Endodermal cell (in vitro differentiated cells): ENCODE results near the gene SH3BP5. TPM values are rescaled to one million over a fixed set of nuclear protein-coding genes. Genes with fewer than 3 reads are reported as not detected.
"Not testable (repeated sequence)": the region's sequence is repeated elsewhere in the genome, so short reads cannot be mapped to it uniquely, and the experiment has no call there.

Experiments
- DNase-seq: peaks from one replicate; pipeline ENCODE4 v3.0.0-alpha.2; 2017
- H3K27ac ChIP-seq: 2 replicates; pipeline ENCODE4 v1.5.1; 2013; ENCODE audit warnings: mild to moderate bottlenecking, low read depth, low read length, moderate library complexity
- H3K27me3 ChIP-seq: 2 replicates; pipeline ENCODE4 v1.6.1; 2013; ENCODE audit warnings: mild to moderate bottlenecking, low read length, moderate library complexity; ENCODE audit not compliant: insufficient read depth, control insufficient read depth, poor library complexity, severe bottlenecking
- H3K36me3 ChIP-seq: 2 replicates; pipeline ENCODE4 v1.7.0; 2013; ENCODE audit warnings: mild to moderate bottlenecking, low read length, moderate library complexity; ENCODE audit not compliant: control insufficient read depth, insufficient read depth
- H3K4me1 ChIP-seq: one replicate; pipeline ENCODE4 v1.7.0; 2013; ENCODE audit warnings: low read length; ENCODE audit not compliant: control insufficient read depth, insufficient read depth
- H3K4me3 ChIP-seq: 2 replicates; pipeline ENCODE4 v1.5.1; 2013; ENCODE audit warnings: mild to moderate bottlenecking, low read length, moderate library complexity
- H3K9ac ChIP-seq: 2 replicates; pipeline ENCODE4 v1.6.1; 2013; ENCODE audit warnings: mild to moderate bottlenecking, low read length, moderate library complexity; ENCODE audit not compliant: poor library complexity, severe bottlenecking; ENCODE audit errors: extremely low read depth
- H3K9me3 ChIP-seq: 2 replicates; pipeline ENCODE4 v1.6.1; 2013; ENCODE audit warnings: mild to moderate bottlenecking, low read length, moderate library complexity; ENCODE audit not compliant: control insufficient read depth
- H3K27ac Mint-ChIP-seq: 2 replicates; pipeline ENCODE4 v1.8.0; 2020; ENCODE audit warnings: mixed read lengths
- H3K27me3 Mint-ChIP-seq: 2 replicates; pipeline ENCODE4 v1.8.0; 2021; ENCODE audit warnings: mild to moderate bottlenecking, mixed read lengths; ENCODE audit not compliant: insufficient read depth
- H3K36me3 Mint-ChIP-seq: 2 replicates; pipeline ENCODE4 v1.8.0; 2020; ENCODE audit warnings: low read depth, mixed read lengths
- H3K4me1 Mint-ChIP-seq: 2 replicates; pipeline ENCODE4 v1.8.0; 2020; ENCODE audit warnings: mixed read lengths
- H3K4me3 Mint-ChIP-seq: 2 replicates; pipeline ENCODE4 v1.8.0; 2020; ENCODE audit warnings: mild to moderate bottlenecking, moderate library complexity, mixed read lengths
- H3K9me3 Mint-ChIP-seq: 2 replicates; pipeline ENCODE4 v1.8.0; 2020; ENCODE audit warnings: mild to moderate bottlenecking, mixed read lengths
- WGBS, 2 experiments: methylation state at CpG; one replicate each; pipeline versions ENCODE4 v1.1.5 to v1.1.7; 2013; ENCODE audit warnings: missing lambda C conversion rate in 2 of 2, mixed read lengths in 1 of 2; ENCODE audit not compliant: insufficient coverage in 1 of 2, insufficient read length in 1 of 2; 5-methylcytosine and 5-hydroxymethylcytosine counted together
- total RNA-seq, 2 donors: library from RNA; stranded (reverse); fragmentation: NEBNext Ultra II Directional in 1 of 2; extraction: Animal tissue kit (Norgen Biotek cat#: 25700) in 1 of 2; gene quantifications; 2 replicates in 1 of 2; 3 replicates in 1 of 2; pipeline ENCODE4 v1.2.1, GENCODE V29; 2021
- TF ChIP-seq, protein P1 (sequence below): fragments of 200-600 bp; sonication (generic); conservative IDR thresholded peaks from 2 replicates; pipeline ENCODE4 v1.5.0; 2021; ENCODE audit warnings: antibody characterized with exemption, mild to moderate bottlenecking

SH3BP5 gene
- total RNA-seq, 2 donors from 2014 or later = 25.8 to 30.3 TPM

DNA sequence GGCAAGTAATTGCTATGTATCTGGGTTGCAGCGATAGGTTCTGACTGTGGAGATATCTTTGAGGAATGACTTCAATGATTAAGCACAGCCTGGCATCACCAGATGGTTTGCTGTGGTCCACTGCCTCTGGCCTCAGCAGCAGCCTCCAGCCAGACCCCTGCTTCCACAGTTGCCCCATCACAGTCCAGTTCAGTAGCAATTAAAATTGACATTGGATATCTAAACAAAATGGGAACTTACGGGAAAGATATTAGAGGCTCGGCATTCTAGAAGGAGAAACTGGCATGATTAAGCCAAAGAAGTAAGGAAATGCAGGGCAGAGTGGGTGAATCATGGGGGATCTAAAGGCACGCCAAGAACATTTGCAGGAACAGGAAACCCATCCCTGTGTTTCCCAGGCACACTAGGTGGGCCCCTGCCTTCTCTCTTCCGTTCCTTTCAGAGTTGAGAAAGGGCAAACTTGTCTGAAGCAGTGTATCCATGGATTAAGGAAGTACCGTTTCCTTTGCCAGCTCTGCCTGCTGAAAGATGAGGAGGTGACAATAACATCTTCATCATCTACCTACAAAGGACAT is 36.3 kb upstream of the SH3BP5 start:
- H3K27me3 ChIP-seq = no peaks in the 10 kb centered on the region
- TF ChIP-seq, protein P1, sequence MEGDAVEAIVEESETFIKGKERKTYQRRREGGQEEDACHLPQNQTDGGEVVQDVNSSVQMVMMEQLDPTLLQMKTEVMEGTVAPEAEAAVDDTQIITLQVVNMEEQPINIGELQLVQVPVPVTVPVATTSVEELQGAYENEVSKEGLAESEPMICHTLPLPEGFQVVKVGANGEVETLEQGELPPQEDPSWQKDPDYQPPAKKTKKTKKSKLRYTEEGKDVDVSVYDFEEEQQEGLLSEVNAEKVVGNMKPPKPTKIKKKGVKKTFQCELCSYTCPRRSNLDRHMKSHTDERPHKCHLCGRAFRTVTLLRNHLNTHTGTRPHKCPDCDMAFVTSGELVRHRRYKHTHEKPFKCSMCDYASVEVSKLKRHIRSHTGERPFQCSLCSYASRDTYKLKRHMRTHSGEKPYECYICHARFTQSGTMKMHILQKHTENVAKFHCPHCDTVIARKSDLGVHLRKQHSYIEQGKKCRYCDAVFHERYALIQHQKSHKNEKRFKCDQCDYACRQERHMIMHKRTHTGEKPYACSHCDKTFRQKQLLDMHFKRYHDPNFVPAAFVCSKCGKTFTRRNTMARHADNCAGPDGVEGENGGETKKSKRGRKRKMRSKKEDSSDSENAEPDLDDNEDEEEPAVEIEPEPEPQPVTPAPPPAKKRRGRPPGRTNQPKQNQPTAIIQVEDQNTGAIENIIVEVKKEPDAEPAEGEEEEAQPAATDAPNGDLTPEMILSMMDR = no peak
- Mint-ChIP-seq H3K36me3 (no peaks in the 10 kb centered on the region), H3K9me3 (peaks cover 9% of the 10 kb centered on the region), H3K4me1 (no peaks in the 10 kb centered on the region), H3K4me3 (no peak overlapping the region), H3K27me3 (peaks cover 2% of the 10 kb centered on the region), H3K27ac (no peak overlapping the region)
- no peak overlapping the region for H3K4me3 ChIP-seq
- no peak overlapping the region for H3K9ac ChIP-seq
- 89 to 91% methylated on average over 5 to 6 of the region's 6 CpGs for WGBS, 2 experiments
- no peaks in the 10 kb centered on the region for H3K36me3 ChIP-seq
- no peaks in the 10 kb centered on the region for H3K4me1 ChIP-seq
- DNase-seq = no peak
- H3K9me3 ChIP-seq = no peaks in the 10 kb centered on the region
- no peak overlapping the region for H3K27ac ChIP-seq

DNA sequence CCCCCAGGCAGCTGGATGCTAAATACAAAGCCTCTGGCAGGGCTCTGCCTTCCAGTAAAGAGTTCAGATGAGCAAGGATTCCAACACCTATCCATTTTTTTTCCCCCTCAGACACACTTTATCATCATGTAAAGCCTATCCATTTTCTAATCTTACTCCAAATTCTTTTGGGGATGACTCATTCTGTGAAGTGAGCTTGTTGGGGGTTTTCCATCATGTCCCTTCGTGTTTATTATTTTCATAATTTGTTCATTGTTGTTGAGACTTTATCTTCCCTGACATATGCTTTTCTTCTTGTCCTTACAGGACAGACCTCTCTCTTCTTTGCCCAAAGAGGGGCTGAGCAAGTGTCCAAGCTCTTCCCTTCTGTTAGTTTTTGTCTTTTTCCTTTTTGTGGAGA is 34.7 kb upstream of the SH3BP5 start:
- H3K4me3 Mint-ChIP-seq = no peak overlapping the region
- peaks cover under 1% of the 10 kb centered on the region for H3K4me1 Mint-ChIP-seq
- Histone ChIP-seq H3K36me3 (no peaks in the 10 kb centered on the region), H3K9me3 (no peaks in the 10 kb centered on the region), H3K4me1 (no peaks in the 10 kb centered on the region), H3K27ac (no peak overlapping the region), H3K9ac (no peak overlapping the region), H3K27me3 (no peaks in the 10 kb centered on the region), H3K4me3 (no peak overlapping the region)
- H3K27ac Mint-ChIP-seq = no peak overlapping the region
- no peaks in the 10 kb centered on the region for H3K36me3 Mint-ChIP-seq
- peaks cover 9% of the 10 kb centered on the region for H3K9me3 Mint-ChIP-seq
- 91 to 100% methylated on average over 1 of the region's 1 CpG for WGBS, 2 experiments
- TF ChIP-seq, protein P1 = no peak
- peaks cover 2% of the 10 kb centered on the region for H3K27me3 Mint-ChIP-seq
- no peak for DNase-seq

DNA sequence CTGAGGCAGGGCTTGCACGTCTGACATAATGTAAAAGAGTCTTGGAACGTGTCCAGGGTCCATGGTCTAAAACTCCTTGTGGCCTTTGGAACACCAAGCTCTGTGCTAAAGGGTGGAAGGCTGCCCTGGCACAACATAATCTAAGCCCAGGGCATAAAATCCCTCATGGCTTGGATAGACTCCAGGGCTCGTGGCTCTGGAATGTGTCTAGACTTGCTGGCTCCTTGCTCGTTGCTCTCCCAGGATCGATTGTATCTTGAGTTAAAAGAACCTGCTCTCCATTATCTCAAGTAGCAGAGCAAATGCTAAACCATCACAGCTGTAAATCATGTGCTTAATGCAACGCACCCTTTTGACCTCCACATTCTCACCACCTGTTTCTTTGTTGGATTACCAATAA is 31.7 kb upstream of the SH3BP5 start:
- WGBS, 2 experiments = 86 to 100% methylated on average over 3 to 6 of the region's 6 CpGs
- not testable (repeated sequence) for H3K36me3 ChIP-seq

More for the DNA sequence above, 31.7 kb upstream of the SH3BP5 start:
- not testable (repeated sequence) for H3K27ac ChIP-seq, H3K36me3 Mint-ChIP-seq, H3K4me1 Mint-ChIP-seq, H3K27me3 ChIP-seq, H3K9me3 ChIP-seq, H3K9ac ChIP-seq, H3K27ac Mint-ChIP-seq, H3K27me3 Mint-ChIP-seq, H3K9me3 Mint-ChIP-seq, H3K4me1 ChIP-seq, H3K4me3 Mint-ChIP-seq, DNase-seq, H3K4me3 ChIP-seq
